K562 (cell line): ENCODE data around the gene ATG4C. TPM values are rescaled to one million over a fixed set of nuclear protein-coding genes. Genes with fewer than 3 reads are reported as not detected.

Experiments
- ATAC-seq: fragments of 200-7000 bp; cut with Tn5 transposase; 3 replicates; pipeline ENCODE4 v1.9.1; 2020; ENCODE audit warnings: moderate library complexity
- BruUV-seq: library from RNA; stranded (reverse); fragments of 400-500 nt; replicated peaks from 2 replicates; lab custom pipeline; 2021; lab: Mats Ljungman, UMichigan
- CTCF ChIA-PET: fragments of 300-600 bp; formaldehyde crosslinking; extraction: SDS; loops from one replicate; lab custom pipeline; 2021; ENCODE audit warnings: low intra/inter-chr PET ratio; lab: Yijun Ruan, JAX
- POLR2A ChIA-PET: fragments of 300-600, 350-650 bp; sonication (Branson Sonifier 250); formaldehyde crosslinking; extraction: SDS; loops from one replicate; lab custom pipeline; 2021; ENCODE audit warnings: antibody characterized with exemption, inconsistent platforms; lab: Yijun Ruan, JAX
- DNase-seq, 4 experiments: peaks; one replicate each; pipeline versions ENCODE4 v3.0.0 to v3.0.0-alpha.2; 2011 to 2018; ENCODE audit warnings: low spot score in 3 of 4, mixed read lengths in 3 of 4; ENCODE audit errors: extremely low read depth in 1 of 4
- FAIRE-seq: peaks from 2 replicates; lab custom pipeline; 2011; peaks lifted over from hg19 to GRCh38; lab: Jason Lieb, UNC
- H2AFZ ChIP-seq: 2 replicates; pipeline ENCODE4 v1.6.0; 2011; ENCODE audit warnings: low read depth, low read length, control low read depth, inconsistent platforms
- H3K27ac ChIP-seq: fragments of 200-600 bp; 3 replicates; pipeline ENCODE4 v1.8.0; 2011; ENCODE audit warnings: low read depth, mild to moderate bottlenecking, control low read depth, inconsistent platforms, low read length, moderate library complexity, mixed read lengths; ENCODE audit errors: extremely low read depth
- H3K27me3 ChIP-seq, 2 experiments: fragments of 300-600 bp in 1 of 2; 2 replicates in 1 of 2; 3 replicates in 1 of 2; pipeline versions ENCODE4 v1.6.0 to v1.8.0; 2011; ENCODE audit warnings: inconsistent platforms in 2 of 2, low read length in 2 of 2, mild to moderate bottlenecking in 1 of 2, mixed read lengths in 1 of 2, moderate library complexity in 1 of 2; ENCODE audit not compliant: control insufficient read depth in 2 of 2, insufficient read depth in 2 of 2
- H3K36me3 ChIP-seq: fragments of 300-600 bp; 3 replicates; pipeline ENCODE4 v1.8.0; 2011; ENCODE audit warnings: mild to moderate bottlenecking, low read length, inconsistent platforms; ENCODE audit not compliant: control insufficient read depth, insufficient read depth
- H3K4me1 ChIP-seq, 2 experiments: fragments of 200-600 bp in 1 of 2; replicated peaks in 1 of 2; 2 replicates in 1 of 2; 3 replicates in 1 of 2; pipeline versions ENCODE4 v1.5.1 to v1.8.0; 2011; ENCODE audit warnings: inconsistent platforms in 2 of 2, low read length in 2 of 2, mild to moderate bottlenecking in 1 of 2, mixed read lengths in 1 of 2, moderate library complexity in 1 of 2; ENCODE audit not compliant: control insufficient read depth in 2 of 2, insufficient read depth in 2 of 2
- H3K4me2 ChIP-seq: 2 replicates; pipeline ENCODE4 v1.6.1; 2011; ENCODE audit warnings: low read length, control low read depth, inconsistent platforms, mixed read lengths; ENCODE audit not compliant: insufficient read depth
- H3K4me3 ChIP-seq: fragments of 200-600 bp; sonication (generic), shearing (Covaris generic); 2 replicates; pipeline ENCODE4 v1.5.1; 2016; ENCODE audit warnings: control low read depth, inconsistent platforms
- H3K79me2 ChIP-seq: fragments of 200-600 bp; 3 replicates; pipeline ENCODE4 v1.8.0; 2011; ENCODE audit warnings: low read length, inconsistent platforms; ENCODE audit not compliant: control insufficient read depth, insufficient read depth
- H3K9ac ChIP-seq, 2 experiments: 2 replicates each; pipeline versions ENCODE4 v1.6.0 to v1.6.1; 2011; ENCODE audit warnings: low read depth in 2 of 2, low read length in 2 of 2, control low read depth in 1 of 2, inconsistent platforms in 1 of 2, mild to moderate bottlenecking in 1 of 2, mixed read lengths in 1 of 2; ENCODE audit not compliant: insufficient read depth in 1 of 2
- H3K9me1 ChIP-seq: one replicate; pipeline ENCODE4 v1.6.0; 2011; ENCODE audit warnings: inconsistent platforms, mild to moderate bottlenecking, low read length, moderate library complexity; ENCODE audit not compliant: control insufficient read depth, insufficient read depth
- H3K9me3 ChIP-seq: replicated peaks from 2 replicates; pipeline ENCODE4 v1.5.1; 2011; ENCODE audit warnings: low read depth, low read length, inconsistent platforms; ENCODE audit not compliant: control insufficient read depth, insufficient read depth
- H4K20me1 ChIP-seq: replicated peaks from 2 replicates; pipeline ENCODE4 v1.6.1; 2011; ENCODE audit warnings: low read length, inconsistent platforms, mixed read lengths; ENCODE audit not compliant: control insufficient read depth, insufficient read depth
- CREM ChIP-seq: IDR thresholded peaks from 2 replicates; pipeline ENCODE4 v1.6.1; 2014; ENCODE audit warnings: antibody characterized with exemption, low read depth
- MAZ ChIP-seq, 2 experiments: fragments of 450-650 bp in 1 of 2; sonication (generic) in 1 of 2; formaldehyde crosslinking; IDR thresholded peaks in 1 of 2; conservative IDR thresholded peaks in 1 of 2; 2 replicates each; pipeline versions ENCODE4 v1.4.0 to v1.5.0; 2020; ENCODE audit warnings: mild to moderate bottlenecking in 1 of 2, missing genetic modification reagents in 1 of 2
- RAD21 ChIP-seq, 2 experiments: fragments of 250-450 bp in 1 of 2; fragments of 450-650 bp in 1 of 2; sonication (Bioruptor Pico) in 1 of 2; formaldehyde crosslinking in 1 of 2; IDR thresholded peaks in 1 of 2; conservative IDR thresholded peaks in 1 of 2; 2 replicates each; pipeline versions ENCODE4 v1.4.0 to v1.8.0; 2020 to 2022; ENCODE audit warnings: mild to moderate bottlenecking in 2 of 2, moderate library complexity in 1 of 2
- WGBS: fragments of 100-300 bp; shearing (Covaris generic); methylation state at CpG from one replicate; pipeline ENCODE4 v1.1.6; 2016; ENCODE audit warnings: low coverage, mixed read lengths; ENCODE audit not compliant: insufficient coverage; ENCODE audit errors: missing lambda C conversion rate; 5-methylcytosine and 5-hydroxymethylcytosine counted together
- in situ Hi-C: fragments of 300-500 bp; cut with MboI; formaldehyde crosslinking; loops from 4 replicates; pipeline ENCODE4 v1.15.0; 2018; ENCODE audit warnings: inconsistent platforms, mixed read lengths
- intact Hi-C: fragments of 100-400 bp; cut with micrococcal nuclease; formaldehyde crosslinking; loops from 2 replicates; pipeline ENCODE4 v1.14.2; 2022
- polyA plus RNA-seq, 8 experiments: library from polyadenylated mRNA; depleted of rRNA in 4 of 8; stranded (reverse) in 5 of 8; unstranded in 3 of 8; fragments of >200 nt; fragmentation: Nextera tagmentation in 2 of 8; fragmentation: Illumina TruSeq in 1 of 8; extraction: Ambion mirVana in 2 of 8; extraction: Trizol in 1 of 8; gene quantifications; 2 replicates each; pipeline versions ENCODE4 v1.2.1 to v1.2.3, GENCODE V29; 2011 to 2014; ENCODE audit warnings: inconsistent platforms in 1 of 8, missing spikeins in 1 of 8
- total RNA-seq, 7 experiments: library from RNA; depleted of rRNA in 6 of 7; stranded (reverse); fragments of >200 nt in 6 of 7; fragmentation: Illumina TruSeq in 2 of 7; extraction: Trizol in 2 of 7; gene quantifications; 2 replicates each; pipeline versions ENCODE4 v1.2.1 to v1.2.3, GENCODE V29; 2011 to 2021; ENCODE audit warnings: low replicate concordance in 1 of 7
- TF ChIP-seq, protein P1 (sequence below), 3 experiments: IDR thresholded peaks in 2 of 3; conservative IDR thresholded peaks in 1 of 3; 2 replicates each; pipeline ENCODE4 v1.5.1; 2011 to 2012; ENCODE audit warnings: low read length in 3 of 3, mild to moderate bottlenecking in 3 of 3, control low read depth in 2 of 3, improper control_type of control experiment in 1 of 3, inconsistent platforms in 1 of 3, low read depth in 1 of 3, mixed read lengths in 1 of 3, moderate library complexity in 1 of 3; ENCODE audit not compliant: insufficient read depth in 2 of 3

ATG4C gene
- total and polyA plus RNA-seq, 9 of the 15 experiments (the other 6 are each of a cell fraction or from before 2014, with no cell fraction given), result 7.6 to 35.8 (median 16.1) TPM

DNA sequence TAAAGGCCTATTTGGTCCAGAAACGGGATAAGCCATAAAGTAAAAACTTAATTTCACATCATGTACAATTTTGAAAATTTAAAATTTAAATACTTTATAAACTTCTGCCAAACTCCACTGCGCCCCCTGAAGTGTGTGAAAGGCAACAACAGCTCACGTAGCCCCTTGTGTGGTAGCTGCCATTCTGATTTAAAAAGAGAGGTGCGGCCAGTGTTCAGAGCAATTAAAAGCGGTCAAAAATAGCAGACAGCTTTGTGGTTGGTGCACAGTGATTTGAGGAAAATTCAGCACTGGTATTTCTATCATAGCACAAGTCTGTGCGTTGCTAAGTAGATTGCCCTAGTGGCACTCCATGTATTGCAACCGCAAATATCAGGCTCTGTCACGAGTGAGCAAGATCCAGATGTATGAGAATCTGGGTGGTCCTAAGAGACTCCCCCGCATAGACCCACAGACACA is 122.5 kb downstream of the ATG4C start:
- Histone ChIP-seq H2AFZ (no peak overlapping the region; the same call in 1 of the 2 replicates), H3K9me1 (no peaks in the 10 kb centered on the region), H4K20me1 (no peaks in the 10 kb centered on the region), H3K4me3 (no peak overlapping the region), H3K4me1 (no peaks in the 10 kb centered on the region), H3K79me2 (no peaks in the 10 kb centered on the region), H3K36me3 (no peaks in the 10 kb centered on the region), H3K27ac (no peak overlapping the region), H3K27me3 (peaks cover 12 to 24% of the 10 kb centered on the region in 2 experiments; a peak in 4 of 5 replicates), H3K4me2 (no peak overlapping the region), H3K9me3 (no peaks in the 10 kb centered on the region), H3K9ac (no peak overlapping the region)
- in situ Hi-C loops (no loop called here), intact Hi-C loops (loop anchor here (5.0 kb wide), 1 partner anchor 64 kb away; no protein-coding TSS in a partner anchor)
- ChIA-PET CTCF (interaction anchor here (1.3 kb wide), 1 partner anchor 399 kb away, joined by 3 read pairs; no protein-coding TSS in a partner anchor), POLR2A (interaction anchor here (0.5 to 1.4 kb wide), 5 partner anchors 9 to 144 kb away, joined by 3 read pairs; no protein-coding TSS in a partner anchor)
- TF ChIP-seq MAZ (CRISPR knock-in tag; conservative IDR thresholded peaks at IDR 0.05 in 1 of 2, IDR thresholded peaks at IDR 0.05 in 1 of 2) (no peak), CREM (0 out of 2 replicates have a peak, but pooled peaks have one; percentile 22), RAD21 (CRISPR knock-in tag; conservative IDR thresholded peaks at IDR 0.05 in 1 of 2, IDR thresholded peaks at IDR 0.05 in 1 of 2) (0 out of 4 replicates have a peak, but pooled peaks of 1 of the 2 experiments have one; percentile 21)
- TF ChIP-seq, protein P1, sequence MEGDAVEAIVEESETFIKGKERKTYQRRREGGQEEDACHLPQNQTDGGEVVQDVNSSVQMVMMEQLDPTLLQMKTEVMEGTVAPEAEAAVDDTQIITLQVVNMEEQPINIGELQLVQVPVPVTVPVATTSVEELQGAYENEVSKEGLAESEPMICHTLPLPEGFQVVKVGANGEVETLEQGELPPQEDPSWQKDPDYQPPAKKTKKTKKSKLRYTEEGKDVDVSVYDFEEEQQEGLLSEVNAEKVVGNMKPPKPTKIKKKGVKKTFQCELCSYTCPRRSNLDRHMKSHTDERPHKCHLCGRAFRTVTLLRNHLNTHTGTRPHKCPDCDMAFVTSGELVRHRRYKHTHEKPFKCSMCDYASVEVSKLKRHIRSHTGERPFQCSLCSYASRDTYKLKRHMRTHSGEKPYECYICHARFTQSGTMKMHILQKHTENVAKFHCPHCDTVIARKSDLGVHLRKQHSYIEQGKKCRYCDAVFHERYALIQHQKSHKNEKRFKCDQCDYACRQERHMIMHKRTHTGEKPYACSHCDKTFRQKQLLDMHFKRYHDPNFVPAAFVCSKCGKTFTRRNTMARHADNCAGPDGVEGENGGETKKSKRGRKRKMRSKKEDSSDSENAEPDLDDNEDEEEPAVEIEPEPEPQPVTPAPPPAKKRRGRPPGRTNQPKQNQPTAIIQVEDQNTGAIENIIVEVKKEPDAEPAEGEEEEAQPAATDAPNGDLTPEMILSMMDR (IDR thresholded peaks at IDR 0.05 in 2 of 3, conservative IDR thresholded peaks at IDR 0.05 in 1 of 3; ENCODE audit: insufficient read depth in 2 of 3, low read depth in 1 of 3, low read length in 3 of 3), result peak; percentile 68 to 88 (median 73)
- ATAC-seq, result peak; percentile 89
- DNase-seq, result peak; percentile 34 to 41 (median 38)
- 1% methylated on average over 9 of the region's 9 CpGs for WGBS
- peak; percentile 66 for FAIRE-seq
- no TSS peak for BruUV-seq
